ENCODE results near the gene ESAM. TPM values are rescaled to one million over a fixed set of nuclear protein-coding genes. Genes with fewer than 3 reads are reported as not detected.
"Not testable (repeated sequence)": the region's sequence is repeated elsewhere in the genome, so short reads cannot be mapped to it uniquely, and the experiment has no call there.

ESAM gene
- total RNA-seq, 2 experiments from 2014 or later = 0.60 to 0.65 TPM

DNA sequence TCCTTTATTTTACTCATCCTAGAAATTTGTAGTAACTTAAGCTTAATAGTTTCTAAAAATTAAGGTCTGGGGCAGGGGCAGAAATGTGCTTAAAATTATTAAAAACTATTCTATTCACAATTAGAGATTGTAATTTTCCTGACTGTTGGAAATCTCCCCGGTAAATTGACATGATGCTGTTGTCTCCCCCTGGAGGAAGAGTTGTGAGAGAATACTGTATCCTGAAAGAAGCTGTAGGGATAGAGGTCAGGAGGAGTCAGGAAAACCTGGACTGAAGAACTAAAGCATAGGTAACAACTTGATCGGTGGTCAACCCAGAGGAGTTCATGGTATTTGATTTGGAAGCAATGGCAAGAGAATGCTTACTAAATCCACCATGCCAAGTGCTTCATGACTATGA, 16.2 kb upstream of the ESAM start:
- Mint-ChIP-seq H3K9me3 (no peaks in the 10 kb centered on the region), H3K4me3 (no peak overlapping the region), H3K27me3 (no peaks in the 10 kb centered on the region), H3K4me1 (ENCODE audit: low read depth) (peaks cover 11% of the 10 kb centered on the region), H3K27ac (no peak overlapping the region), H3K36me3 (ENCODE audit: low read depth) (peaks cover 8% of the 10 kb centered on the region)
- ATAC-seq (no peak), DNase-seq (no peak)
- intact Hi-C loops (cut with micrococcal nuclease) = no loop called here
- ChIA-PET POLR2A (interaction anchor here (0.7 kb wide), 1 partner anchor 9 kb away, joined by 3 read pairs; no protein-coding TSS in a partner anchor), CTCF (interaction anchor here (1.9 to 4.2 kb wide), 3 partner anchors 15 to 58 kb away, joined by 6 to 19 read pairs (median 15); partner anchors contain the start of gene ESAM)
- TF ChIP-seq, protein P1, sequence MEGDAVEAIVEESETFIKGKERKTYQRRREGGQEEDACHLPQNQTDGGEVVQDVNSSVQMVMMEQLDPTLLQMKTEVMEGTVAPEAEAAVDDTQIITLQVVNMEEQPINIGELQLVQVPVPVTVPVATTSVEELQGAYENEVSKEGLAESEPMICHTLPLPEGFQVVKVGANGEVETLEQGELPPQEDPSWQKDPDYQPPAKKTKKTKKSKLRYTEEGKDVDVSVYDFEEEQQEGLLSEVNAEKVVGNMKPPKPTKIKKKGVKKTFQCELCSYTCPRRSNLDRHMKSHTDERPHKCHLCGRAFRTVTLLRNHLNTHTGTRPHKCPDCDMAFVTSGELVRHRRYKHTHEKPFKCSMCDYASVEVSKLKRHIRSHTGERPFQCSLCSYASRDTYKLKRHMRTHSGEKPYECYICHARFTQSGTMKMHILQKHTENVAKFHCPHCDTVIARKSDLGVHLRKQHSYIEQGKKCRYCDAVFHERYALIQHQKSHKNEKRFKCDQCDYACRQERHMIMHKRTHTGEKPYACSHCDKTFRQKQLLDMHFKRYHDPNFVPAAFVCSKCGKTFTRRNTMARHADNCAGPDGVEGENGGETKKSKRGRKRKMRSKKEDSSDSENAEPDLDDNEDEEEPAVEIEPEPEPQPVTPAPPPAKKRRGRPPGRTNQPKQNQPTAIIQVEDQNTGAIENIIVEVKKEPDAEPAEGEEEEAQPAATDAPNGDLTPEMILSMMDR (IDR thresholded peaks at IDR 0.05) = no peak

DNA sequence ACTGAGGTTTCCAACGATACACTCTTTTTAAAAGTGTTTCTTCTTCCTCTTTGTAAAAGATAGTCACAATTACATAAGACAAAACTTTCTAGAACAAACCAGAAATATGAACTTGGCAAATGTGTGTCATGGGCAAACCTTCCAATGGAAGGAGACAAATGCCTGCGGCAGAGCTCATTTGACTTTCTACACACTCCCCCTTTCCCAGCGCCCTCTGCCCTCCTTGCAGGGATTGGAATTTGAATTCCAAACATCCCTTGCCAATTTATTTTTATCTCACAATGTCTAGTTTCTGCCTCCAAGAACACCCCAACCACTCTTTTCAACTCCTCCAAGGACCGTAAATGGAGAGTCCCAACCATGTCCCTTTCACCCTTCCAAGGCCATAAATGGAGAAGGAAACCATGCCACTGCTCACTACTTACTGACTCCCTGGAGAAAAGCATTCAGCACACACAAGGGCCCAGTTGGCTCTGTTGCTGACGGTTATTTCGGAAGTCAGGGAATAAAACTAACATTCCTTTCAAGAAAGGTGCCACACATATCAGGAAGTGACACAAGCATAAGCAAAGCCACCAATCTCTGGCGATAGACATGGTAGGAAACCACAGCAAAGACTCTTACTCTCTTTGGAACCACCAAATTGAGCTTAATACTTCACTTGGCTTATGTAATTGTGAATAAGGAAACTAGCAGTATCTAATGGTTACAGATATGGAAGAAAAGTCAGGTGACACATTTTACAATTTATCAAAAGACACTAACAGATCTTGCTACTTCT, 15.0 kb upstream of the ESAM start:
- CTCF ChIA-PET = interaction anchor here (1.3 to 4.2 kb wide), 2 partner anchors 16 to 19 kb away, joined by 3 to 19 read pairs; no protein-coding TSS in a partner anchor
- peaks cover 8% of the 10 kb centered on the region for H3K36me3 Mint-ChIP-seq (ENCODE audit: low read depth)
- no peak overlapping the region for H3K4me3 Mint-ChIP-seq
- TF ChIP-seq, protein P1 (IDR thresholded peaks at IDR 0.05) = no peak
- H3K9me3 Mint-ChIP-seq = no peaks in the 10 kb centered on the region
- ATAC-seq = no peak
- peaks cover 11% of the 10 kb centered on the region for H3K4me1 Mint-ChIP-seq (ENCODE audit: low read depth)
- no peak overlapping the region for H3K27ac Mint-ChIP-seq
- intact Hi-C loops (cut with micrococcal nuclease) = no loop called here
- DNase-seq = no peak
- no peaks in the 10 kb centered on the region for H3K27me3 Mint-ChIP-seq
- POLR2A ChIA-PET = no interaction called here

DNA sequence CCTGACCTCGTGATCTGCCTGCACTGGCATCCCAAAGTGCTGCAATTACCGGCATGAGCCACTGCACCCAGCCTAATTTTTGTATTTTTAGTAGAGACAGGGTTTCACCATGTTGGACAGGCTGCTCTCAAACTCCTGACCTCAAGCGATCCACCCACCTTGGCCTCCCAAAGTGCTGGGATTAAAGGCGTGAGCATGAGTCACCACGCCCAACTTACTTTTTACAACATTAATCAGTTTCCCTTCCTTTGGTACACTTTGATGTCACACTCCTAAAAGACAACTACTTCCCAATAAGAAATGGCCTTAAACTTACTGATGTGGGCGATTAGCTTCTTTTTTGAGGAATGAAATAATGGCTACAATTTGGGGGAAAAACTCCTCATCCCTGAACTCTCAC, 8.9 kb upstream of the ESAM start:
- CTCF ChIA-PET, H3K27me3 Mint-ChIP-seq: not testable (repeated sequence)

DNA sequence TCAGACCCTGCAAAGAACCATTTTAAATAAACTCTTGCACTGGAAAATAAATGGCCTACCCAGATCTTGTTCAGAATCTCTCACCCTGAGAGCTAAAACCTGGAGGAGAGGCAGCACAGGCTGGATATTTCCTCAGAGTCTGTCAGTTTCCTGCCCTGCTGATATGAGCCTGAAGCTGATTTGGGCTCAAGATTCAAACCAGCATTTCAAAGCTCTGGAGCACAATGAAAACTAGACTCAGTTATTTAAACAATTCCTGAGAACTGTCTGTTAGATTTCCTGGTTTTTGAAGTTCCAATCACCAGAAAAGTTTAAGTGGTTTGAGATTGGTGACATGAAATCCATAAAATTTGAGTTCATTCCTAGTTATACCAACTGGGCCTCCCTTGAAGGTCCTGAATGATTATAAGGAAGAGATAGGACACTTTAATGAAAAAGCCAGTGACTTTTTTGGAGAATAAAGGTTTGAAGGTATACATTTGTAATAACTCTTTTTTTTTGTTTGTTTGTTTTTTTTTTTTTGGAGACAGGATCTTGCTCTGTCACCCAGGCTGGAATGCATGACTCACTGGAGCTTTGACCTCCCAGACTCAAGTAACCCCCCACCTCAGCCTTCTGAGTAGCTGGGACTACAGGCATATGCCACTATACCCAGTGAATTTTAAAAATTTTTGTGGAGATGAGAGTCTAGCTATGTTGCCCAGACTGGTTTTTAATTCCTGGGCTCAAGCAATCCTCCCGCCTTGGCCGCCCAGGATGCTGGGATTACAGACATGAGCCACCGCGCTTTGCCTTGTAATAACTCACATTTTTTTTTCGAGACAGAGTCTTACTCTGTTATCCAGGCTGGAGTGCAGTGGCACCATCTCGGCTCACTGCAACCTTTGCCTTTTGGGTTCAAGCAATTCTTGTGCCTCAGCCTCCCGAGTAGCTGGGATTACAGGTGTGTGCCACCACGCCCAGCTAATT, 8.0 kb upstream of the ESAM start:
- Mint-ChIP-seq H3K4me1 (ENCODE audit: low read depth) (peaks cover 2% of the 10 kb centered on the region), H3K9me3 (no peaks in the 10 kb centered on the region), H3K36me3 (ENCODE audit: low read depth) (peaks cover 5% of the 10 kb centered on the region), H3K4me3 (no peak overlapping the region), H3K27me3 (no peaks in the 10 kb centered on the region), H3K27ac (no peak overlapping the region)
- POLR2A ChIA-PET = interaction anchor here (0.6 kb wide), 1 partner anchor 1551 kb away, joined by 3 read pairs; no protein-coding TSS in a partner anchor
- CTCF ChIA-PET = interaction anchor here (1.0 to 2.8 kb wide), 8 partner anchors 10 to 126 kb away, joined by 3 to 19 read pairs (median 8); no protein-coding TSS in a partner anchor
- TF ChIP-seq, protein P1 (IDR thresholded peaks at IDR 0.05) = no peak
- intact Hi-C loops (cut with micrococcal nuclease) = no loop called here
- no peak for ATAC-seq
- no peak for DNase-seq

More for the DNA sequence above, 8.9 kb upstream of the ESAM start:
- POLR2A ChIA-PET; DNase-seq; intact Hi-C loops (cut with micrococcal nuclease); H3K4me1 Mint-ChIP-seq (ENCODE audit: low read depth); H3K27ac Mint-ChIP-seq; H3K9me3 Mint-ChIP-seq; ATAC-seq; H3K36me3 Mint-ChIP-seq (ENCODE audit: low read depth); H3K4me3 Mint-ChIP-seq: not testable (repeated sequence)

DNA sequence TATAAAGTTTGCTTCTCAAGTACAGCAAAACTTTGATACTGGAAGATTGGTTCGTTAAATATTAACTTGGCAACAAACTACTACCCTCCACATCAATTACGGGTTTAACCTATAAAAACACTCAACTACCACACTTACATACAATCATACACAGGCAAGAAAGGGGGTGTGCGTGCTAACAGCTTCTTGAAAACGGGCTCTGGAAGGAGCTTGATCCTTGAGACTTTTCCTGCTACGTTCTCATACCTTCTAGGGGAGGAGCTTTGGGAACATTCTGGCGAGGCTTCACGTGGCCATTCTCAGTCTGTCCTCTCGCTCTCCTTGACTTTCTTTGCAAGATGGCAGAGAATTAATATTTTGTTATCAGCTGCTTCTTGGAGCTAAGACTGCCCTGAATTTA, 6.8 kb upstream of the ESAM start:
- no peak for DNase-seq
- Mint-ChIP-seq H3K4me3 (no peak overlapping the region), H3K4me1 (ENCODE audit: low read depth) (peaks cover 2% of the 10 kb centered on the region), H3K27ac (no peak overlapping the region), H3K27me3 (no peaks in the 10 kb centered on the region), H3K9me3 (no peaks in the 10 kb centered on the region), H3K36me3 (ENCODE audit: low read depth) (peaks cover 5% of the 10 kb centered on the region)
- TF ChIP-seq, protein P1 (IDR thresholded peaks at IDR 0.05) = no peak
- intact Hi-C loops (cut with micrococcal nuclease) = no loop called here
- CTCF ChIA-PET = interaction anchor here (1.3 to 2.8 kb wide), 9 partner anchors 11 to 125 kb away, joined by 3 to 19 read pairs (median 7); no protein-coding TSS in a partner anchor
- POLR2A ChIA-PET = interaction anchor here (0.6 kb wide), 1 partner anchor 10 kb away, joined by 3 read pairs; no protein-coding TSS in a partner anchor
- ATAC-seq = no peak
